ENCODE results near the gene EEIG2.

Gene EEIG2

DNA sequence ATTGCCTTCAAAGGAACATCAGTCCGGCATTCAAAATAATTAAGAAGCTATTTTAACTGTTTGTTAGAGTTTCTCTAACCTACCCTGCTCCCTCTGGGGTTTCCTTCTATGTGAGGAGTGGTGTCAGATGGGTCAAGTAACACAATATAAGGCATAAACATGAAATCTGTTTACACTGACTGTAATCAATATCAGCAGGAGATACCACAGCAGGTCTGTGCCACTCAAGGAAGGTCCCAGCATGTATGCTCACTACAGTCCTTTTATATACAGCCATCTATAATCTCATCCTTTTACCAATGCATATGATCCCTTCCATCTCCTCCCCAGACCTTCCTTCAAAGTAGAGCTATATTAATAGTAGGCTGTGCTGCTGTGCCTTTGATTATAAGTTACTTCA is 25.4 kb downstream of the EEIG2 start:
- no peak for DNase-seq

DNA sequence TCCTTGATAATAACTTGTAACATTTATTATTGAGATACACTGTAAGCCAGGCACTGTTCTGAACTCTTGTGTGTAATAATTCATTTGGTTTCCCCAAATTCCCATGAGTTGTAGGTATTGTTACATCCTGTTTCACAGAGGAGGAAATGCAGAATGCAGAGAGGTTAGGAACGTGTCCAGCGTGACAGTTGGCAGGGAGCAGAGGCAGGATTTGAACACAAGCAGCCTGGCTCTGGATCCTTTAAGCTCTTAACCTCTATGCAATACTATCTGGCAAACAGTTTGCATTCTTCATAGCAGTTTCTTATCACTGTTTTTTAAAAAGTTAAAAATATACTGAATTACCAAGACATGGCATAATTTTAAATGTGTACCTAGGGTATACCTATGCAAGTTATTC is 30.5 kb downstream of the EEIG2 start:
- DNase-seq, result no peak

DNA sequence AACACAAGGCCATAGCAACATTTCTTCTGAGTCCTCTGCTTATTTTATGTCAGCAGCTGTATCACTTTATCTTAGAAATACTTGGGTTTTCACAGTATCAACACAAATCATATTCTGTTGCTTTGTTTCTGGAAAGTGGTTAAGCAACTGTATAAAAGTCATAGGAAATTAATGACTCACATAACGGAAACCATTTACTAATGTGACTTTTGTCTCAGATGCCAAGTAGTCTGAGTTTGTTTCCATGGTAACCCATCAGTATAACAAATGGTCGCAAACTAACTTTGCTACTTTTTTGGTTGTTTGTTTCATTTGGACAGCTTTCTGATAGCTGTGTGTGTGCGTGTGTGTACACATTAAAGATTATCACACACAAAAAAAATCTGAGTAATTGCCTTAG is 31.1 kb downstream of the EEIG2 start:
- no peak for DNase-seq

DNA sequence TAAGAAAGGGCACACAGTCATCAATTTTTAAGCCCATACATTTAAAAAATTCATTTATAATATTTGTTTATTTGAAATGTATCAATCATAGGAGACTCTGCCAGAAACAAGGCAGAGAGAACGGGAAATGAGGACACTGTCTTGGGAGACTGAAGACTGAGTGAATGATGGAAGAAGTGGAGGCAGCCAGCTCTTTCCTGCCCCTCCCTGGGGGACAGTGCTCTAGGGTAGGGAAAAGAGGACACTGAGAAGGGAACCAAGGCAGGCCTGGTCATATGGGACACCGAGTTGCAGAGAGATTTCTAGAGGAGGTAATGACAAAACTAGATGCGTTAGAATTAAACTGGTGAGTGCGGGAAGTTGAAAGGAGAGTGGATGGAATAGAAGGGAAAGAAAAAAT is 31.6 kb downstream of the EEIG2 start:
- no peak for DNase-seq

DNA sequence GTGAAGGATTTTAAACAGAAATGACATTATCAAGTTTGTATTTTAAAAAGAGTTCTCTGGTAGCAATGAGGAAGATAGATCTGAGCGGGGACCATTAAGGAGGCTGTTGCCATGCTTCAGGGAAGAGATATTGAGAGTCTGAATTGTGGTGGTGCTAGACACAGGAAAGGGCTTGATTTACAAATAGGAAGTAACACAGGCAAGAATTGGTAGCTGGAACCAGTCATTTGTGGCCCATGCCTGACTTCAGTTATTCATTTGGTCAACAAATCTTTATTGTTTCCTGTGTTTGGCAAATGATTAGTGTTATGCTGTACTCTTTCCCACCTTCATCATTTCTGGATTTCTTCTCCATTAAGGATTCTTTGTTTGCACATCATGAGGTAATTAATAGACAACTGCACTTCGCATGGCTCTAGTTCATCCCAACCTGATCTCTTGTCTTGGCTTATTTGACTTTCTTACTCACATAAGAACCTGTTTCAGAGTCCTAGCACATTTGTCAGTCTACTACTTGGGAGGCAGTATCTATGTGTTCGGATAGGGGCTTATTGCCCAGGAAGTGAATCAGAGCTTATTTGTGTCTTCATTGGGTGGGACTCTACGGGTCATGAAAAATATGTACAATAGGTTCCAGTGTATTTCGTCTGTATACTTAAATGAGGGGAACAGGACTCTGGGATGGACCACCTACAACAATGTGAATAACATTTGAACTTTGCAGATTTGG is 32.3 kb downstream of the EEIG2 start:
- DNase-seq, result no peak

DNA sequence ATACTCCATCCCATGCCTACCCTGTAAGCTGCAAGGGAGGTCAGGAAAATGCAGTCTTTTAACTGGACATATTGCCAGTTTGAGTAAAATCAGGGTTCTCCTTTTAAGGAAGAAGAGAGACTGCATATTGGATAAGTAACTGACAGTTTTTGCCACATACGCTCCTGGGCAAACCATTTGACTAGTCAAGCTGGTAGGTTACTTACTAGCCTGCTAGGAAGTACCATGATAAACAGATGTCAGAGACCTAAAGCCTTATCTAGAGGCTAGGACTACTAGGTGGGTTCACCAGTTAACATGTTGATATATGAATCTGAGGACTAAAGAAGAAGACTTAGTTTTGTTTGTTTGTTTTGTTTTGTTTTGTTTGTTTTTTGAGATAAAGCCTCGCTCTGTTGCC is 33.5 kb downstream of the EEIG2 start:
- DNase-seq, result no peak

DNA sequence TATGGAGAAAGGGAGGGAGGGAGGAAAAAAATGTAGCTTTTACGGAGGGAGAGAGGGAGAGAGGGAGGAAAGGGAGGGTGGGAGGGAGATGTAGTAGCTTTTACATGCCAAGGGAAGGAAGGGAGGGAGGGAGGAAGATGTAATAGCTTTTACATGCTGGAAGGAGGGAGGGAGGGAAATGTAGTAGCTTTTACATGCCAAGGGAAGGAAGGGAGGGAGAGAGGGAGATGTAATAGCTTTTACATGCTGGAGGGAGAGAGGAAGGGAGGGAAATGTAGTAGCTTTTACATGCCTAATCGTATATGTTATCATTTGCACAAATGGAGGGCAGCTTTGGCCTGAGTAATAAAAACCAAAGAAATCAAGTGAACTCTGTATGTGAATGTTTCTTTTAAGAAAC is 35.6 kb downstream of the EEIG2 start:
- DNase-seq, result no peak

DNA sequence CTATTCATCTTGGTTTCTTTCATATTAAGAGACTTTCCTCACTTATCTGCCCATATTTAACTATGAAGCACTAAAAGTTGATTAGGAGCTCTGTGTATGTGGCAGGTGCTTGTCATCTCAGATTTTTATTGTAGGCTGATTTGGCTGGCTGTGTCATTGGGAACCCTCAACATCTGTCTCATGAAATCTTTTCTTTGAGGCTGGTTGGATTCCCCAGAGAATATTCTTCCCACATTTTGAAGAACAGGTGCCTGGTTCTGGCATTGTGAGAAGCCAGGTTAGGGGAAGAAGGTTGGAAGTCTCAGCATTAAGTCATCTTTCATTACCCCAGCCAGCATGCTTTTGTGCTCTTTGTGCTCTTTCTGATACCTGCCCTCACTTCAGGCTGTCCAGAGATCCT is 37.1 kb downstream of the EEIG2 start:
- DNase-seq, result no peak

DNA sequence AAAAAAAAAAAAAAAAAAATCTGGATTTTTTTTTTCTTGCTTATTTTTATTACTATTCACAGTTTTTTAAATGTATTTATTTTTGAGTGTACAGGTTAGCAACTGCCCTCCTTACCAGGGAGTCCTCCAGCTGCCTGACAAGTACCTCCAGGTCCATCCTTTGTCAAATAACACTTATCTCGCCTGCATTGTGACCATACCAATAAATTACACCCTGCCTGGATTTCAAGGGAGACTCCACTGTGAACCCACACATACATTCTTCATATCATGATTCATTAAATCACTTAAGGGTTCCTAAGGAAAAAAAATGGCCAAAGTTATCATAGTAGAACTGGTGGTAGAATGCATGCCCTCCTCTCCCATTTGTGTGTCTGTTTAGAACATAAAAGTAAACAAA is 38.4 kb downstream of the EEIG2 start:
- no peak for DNase-seq

DNA sequence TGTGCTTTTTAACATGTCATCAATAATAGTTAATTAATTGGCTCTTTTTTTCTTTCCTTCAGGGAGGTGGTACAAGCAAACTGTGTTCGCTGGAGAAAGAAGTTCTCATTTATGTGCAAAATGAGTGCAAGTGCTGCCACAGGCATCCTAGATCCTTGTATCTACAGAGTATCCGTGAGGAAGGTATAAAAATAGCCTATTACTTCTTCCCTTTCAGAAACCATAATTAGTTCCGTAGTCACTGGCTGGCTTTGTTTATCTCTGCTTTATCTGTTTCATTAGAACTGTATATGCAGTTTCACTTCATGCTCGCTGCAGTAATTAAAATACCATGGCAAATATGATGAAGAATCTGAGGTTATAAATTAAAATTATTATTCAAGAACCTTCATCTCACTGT is 40.6 kb downstream of the EEIG2 start:
- DNase-seq, result no peak

DNA sequence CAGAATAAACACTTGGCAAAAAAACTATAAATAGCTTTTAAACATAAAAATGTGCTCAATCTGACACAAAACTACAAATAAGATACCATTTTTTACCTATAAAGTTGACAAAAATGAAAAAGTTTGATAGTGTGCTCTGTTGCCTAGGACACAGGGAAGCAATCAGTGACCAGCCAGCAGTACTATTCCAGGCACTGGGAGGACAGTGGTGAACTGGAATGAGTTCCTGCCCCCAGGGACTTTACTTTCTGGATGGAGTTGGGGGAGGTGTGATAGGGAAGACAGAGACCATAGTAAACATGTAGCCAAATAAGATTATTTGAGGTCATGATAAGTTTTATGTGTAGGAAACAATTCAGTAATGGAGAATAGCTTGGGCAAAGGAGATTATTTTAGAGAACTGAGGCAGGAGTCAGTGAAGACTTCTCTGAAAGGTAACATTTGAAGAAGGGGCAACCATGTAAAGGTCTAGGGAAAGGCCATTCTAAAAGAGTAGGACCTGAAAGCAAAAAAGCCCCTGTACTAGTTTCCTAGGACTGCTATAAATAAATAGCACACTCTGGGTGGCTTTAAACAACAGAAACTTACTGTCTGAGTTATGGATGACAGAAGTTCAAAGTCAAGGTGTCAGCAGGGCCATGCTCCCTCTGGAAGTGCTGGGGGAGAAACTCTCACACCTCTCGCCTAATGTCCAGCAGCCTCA is 42.0 kb downstream of the EEIG2 start:
- DNase-seq, result no peak

DNA sequence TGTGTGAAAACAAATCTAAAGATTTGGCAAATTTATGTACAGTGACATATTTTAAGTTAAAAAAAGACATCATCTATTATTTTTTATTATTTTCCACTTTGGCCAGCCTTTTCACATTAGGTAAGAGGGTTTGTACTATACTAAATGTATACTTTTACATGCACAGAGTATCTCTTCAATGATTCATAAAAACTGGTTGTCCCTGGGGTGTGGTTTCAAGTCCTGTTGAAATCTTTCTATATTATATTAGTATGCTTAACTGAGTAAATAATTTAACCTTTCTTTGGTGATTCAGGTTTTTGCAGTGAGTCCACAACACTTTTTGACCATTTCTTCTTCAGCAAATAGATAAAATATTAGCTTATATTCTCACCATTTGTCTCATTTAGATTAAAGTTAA is 45.7 kb downstream of the EEIG2 start:
- DNase-seq, result no peak

DNA sequence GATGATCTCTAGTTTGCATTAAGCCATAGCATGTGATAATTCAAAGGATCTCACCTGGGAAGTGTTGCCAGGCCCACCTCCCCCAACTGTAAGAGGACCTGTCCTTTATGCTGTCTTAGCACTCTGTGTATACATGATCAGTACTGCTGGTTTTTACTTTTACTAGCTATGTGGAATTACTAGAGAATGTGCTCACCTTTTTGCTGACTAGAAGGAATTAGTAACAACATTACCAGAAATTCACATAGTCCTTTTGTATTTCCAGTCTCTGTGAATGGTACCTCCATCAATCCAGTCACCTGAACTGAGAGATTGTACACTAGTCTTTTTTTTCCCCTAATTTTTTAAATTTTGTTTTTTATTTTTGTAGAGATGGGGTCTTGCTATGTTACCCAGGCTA is 46.6 kb downstream of the EEIG2 start:
- no peak for DNase-seq

DNA sequence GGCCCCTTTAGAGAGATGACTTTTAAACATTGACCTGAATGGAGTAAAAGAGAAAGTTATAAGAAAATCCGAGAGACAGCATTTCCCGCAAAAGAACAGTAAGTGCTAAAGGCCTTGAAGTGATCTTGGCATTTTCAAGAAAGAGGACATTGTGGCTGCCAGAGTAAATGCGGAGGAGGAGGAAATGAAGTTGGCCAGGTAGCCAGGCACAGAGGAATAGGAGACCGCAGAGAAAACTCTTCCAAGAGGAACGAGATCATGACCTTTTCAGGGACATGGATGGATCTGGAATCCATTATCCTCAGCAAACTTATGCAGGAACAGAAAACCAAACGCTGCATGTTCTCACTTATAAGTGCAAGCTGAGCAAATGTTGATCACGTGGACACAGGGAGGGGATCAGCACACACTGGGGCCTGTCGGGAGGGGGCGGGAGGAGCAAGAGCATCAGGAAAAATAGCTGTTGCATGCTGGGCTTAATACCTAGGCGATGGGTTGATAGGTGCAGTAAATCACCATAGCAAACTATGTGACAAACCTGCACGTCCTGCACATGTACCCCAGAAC is 49.7 kb downstream of the EEIG2 start:
- DNase-seq, result no peak
